HG02973 (cell line): Measurements from ENCODE around the gene DIP2C.

ENCODE experiments used
- ATAC-seq: cut with Tn5 transposase; IDR thresholded peaks from one replicate; pipeline ENCODE4 v1.9.1; 2021; ENCODE audit warnings: moderate library complexity; ENCODE audit not compliant: unreplicated experiment

The DIP2C gene

DNA sequence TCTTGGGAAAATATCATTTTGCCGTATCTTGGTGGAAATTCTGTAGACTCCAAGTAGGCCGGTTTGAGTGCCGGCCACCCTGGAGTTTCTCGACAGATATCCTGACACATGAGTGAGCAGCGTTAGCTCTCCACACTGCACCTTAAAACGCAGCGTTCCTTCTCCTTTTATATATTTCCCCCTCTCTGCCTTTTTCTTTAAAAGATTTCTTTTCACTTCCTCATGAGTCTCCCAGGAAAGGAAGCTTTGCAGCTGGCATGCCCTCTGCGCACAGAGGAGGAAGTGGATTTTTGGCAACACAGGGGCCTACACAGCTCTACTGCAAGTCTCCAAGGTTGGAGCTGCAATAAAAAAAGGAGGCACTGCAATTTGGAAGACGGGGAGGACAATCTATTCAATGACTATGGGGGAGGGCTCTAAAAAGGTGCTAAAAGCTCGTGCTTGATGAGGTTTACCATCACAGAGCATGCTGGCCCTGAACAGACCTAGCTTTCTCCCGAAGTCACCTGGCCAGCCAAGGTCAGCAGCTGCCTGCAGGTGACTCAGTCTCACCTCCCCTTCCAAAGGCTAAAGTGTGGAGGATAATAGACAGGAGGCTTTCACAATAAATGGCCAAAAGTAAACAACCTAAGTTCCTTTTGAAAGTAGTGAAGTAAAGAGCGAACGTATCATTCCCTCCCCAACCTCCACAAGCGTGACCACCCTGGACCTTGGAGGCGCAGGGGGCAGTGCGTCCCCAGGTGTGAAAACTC, 301.4 kb downstream of the DIP2C start:
- ATAC-seq = no peak

DNA sequence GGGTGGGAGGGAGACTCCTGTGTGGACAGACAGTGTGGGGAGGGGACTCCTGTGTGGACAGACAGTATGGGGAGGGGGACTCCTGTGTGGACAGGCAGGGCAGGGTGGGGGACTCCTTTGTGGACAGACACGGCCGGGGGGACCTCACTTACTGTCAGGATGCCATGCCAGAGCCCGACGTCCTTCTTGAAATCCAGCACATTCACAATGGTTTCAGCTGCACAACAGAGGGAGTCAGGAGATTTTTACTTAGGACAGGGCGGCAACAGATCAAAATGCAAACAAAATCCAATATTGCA, 301.9 kb downstream of the DIP2C start:
- ATAC-seq = no peak

DNA sequence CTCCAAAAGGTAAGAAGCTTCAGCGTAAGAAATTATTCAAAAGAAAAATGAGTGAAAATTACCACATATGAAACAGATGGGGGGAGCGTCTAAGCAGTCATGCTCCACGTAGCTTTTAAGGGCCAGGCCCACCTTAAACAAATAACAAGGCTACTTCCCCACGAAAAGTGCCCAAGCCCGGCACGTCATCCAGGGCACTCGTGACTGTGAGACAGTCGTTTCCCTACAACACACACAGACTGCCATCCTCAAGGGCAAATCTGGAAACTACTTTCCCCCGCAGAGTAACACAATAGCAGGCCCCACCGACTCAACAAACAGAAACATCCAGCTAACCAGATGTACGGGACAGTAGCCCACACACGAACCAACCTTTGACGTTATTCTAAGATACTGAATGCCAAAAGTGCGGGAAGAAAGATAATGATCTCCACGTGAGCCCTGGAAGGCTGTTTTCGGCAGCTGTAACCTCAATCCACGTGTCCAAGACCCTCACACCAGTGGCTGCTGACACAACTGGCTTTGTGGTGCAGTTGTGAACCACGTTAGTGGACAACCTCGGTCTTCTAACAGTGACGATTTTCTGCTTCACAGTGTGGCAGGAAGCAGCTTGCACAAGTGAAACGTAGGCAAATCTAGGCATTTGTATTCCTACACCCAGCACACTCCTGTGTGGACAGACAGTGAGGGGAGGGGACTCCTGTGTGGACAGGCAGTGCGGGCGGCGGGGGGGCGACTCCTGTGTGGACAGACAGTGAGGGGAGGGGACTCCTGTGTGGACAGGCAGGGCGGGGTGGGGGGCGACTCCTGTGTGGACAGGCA, 302.5 kb downstream of the DIP2C start:
- no peak for ATAC-seq

DNA sequence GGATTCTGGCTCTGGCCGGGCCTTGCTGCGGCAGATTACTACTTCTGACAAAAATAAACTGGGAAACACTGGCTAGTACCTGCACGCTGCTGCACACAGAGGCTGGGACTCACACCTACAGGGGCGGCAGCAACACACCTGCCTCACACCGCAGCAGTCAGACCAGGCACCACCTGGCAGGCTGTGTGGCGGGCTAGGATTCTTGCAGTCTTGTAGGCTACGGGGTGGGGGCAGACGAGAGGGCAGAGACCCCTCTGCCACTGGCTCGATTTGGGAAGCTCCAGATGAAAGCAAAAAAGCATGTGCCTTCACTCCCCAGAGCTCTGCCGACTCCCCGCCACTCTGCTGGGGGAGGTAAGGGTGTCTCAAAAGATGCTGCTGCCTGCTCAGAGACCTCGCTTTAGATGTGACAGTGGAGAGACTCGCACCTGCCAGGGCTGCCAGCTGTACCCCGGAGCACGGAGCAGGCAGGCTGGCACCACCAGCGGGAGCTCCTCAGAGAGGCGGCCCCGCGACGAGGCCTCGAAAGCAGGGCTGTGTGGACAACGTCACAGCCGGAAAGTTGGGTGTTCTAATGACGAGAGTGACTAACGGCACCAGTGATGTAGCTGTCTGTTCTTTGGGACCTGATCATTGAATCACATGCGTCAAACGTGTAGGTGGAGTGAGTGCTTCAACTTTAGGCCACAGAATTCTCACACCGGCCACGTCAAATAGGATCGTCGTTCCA, 303.7 kb downstream of the DIP2C start:
- no peak for ATAC-seq

DNA sequence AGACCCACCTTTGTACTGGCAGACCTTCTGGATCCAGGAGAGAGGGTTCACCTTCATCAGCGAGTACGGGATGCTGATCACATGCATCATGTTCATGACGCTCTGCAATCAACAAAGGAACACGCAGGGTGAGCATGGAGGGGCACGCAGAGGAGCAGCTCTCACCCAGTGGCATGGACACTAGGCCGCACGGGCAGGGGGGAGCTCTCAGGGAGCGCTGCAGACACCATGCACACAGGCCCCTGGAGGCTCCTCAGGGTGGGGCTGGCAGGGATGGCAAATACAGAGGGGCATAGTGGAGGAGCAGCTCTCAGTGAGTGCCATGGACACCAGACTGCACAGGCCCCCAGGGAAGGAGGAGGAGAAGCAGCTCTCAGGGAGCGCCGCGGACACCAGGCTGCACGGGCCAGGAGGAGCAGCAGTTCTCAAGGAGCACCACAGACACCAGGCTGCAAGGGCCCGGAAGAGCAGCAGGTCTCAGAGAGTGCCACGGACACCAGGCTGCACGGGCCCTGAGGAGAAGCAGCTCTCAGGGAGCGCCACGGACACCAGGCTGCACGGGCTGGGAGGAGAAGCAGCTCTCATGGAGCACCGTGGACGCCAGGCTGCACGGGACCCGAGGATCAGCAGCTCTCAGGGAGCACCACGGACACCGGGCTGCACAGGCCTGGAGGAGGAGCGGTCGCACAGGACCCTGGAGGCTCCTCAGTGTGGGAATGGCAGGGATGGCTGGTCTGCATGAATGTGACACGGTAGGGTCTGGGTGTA, 304.7 kb downstream of the DIP2C start:
- ATAC-seq = no peak

DNA sequence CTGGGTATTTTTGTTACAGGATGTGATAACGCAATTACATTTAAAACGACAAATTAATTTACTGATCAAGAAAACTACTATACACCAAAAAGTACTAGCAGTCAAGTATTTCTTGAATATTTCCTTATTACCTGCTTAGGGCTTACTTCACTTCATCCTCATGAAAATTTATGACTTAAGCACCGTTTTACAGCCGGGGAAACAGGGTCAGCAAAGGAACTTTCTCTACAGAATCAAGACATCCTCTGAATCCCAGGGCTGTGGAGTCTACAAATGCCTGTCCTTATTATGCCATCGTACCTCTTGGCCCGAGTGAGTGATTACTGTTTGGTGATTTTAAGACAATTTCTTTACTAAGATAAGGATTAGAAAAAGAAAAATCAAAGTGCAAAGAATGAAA, 305.9 kb downstream of the DIP2C start:
- no peak for ATAC-seq

DNA sequence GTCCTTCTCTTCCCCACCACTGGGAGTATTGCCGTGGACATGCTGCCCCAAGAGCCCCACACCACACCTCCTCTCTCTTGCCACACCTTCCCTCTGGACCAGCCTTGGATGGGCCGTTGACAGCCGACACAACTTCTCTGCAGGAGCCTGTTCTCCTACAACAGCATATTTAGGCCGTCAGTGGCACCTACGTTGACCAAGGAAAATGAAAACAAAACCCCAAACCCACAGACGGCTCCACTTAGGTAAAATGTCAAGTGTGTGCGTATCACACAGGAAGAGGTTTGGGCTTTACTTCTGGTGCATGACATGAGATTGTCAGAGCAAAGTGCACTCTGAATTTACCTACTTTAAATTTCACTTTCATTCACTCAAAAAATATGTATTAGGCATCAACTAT, 307.7 kb downstream of the DIP2C start:
- no peak for ATAC-seq

DNA sequence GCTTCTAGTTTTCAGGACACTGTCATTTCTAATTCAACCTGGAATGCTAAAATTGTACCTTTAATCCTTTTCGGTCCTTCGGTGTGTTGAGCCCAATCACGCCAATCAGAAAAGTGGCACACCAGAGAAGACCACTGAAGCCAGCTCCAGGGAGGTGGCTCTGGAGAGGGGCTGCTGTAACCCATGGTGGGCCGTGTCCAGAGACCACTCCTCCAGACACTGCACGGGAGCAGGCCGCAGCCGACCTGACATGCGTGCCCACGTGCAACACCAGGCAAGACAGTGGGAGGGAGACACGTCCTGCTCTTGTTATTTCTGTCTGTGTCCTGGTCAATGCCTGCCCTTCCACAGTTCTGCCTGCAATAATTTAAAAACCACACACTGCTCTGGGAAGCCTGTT, 308.1 kb downstream of the DIP2C start:
- ATAC-seq = no peak

DNA sequence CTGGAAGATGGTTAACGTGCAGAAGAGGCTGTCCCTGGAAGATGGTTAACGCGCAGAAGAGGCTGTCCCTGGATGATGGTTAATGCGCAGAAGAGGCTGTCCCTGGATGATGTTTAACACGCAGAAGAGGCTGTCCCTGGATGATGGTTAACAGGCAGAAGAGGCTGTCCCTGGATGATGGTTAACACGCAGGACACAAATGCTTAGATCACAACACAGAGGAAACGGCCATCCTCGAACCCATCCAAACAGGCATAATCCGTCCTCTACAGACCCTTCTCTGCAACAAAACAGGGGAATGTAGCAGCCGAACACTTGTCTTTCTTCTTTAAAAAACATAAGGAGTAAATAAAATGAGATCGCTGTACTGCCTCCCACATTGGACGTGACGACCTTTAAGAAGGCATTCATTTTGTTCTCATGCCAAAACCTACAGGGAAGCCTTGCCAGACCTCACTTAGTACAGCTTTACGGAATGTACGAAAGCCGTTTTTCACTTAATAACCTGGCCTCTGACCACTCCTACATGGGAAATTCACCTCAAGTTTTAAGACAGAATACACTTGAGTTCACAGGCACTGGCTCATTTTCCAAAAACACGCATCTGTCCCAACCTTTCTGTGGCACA, 309.0 kb downstream of the DIP2C start:
- no peak for ATAC-seq

DNA sequence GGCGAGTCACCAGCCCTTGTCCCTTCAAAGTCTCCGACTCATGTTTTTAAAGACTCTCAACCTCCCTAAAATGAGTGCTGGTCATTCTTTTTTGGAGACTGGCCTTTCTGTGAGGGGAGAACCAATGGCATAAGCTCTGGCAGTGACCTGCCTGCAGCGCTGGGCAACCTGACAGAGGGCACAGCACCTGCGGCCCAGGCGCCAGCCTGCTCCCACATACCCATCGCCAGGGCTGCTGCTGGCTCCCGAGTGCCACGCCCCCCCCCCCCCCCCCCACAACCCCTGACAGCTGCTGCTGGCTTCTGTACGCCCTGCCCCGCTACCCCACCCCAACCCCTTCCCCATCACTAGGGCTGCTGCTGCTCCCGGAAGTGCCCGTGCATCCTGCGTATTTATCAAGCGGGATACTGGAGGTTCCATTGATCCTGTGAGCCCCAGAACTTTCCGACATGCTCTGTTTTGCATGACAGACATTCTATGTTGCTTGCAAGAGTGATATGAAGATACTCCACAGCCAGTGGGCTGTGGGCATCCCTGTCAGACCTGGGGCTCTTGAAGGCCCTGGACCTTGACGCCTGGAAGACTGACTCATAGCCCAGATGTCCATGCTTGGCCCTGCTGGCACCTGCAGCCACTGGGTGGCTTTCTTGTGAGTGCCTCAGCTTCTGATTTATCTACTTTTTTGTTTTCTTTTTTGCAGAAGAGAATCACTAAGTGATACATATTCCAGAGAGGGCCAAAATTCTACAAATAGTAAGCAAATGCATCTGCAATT, 310.4 kb downstream of the DIP2C start:
- no peak for ATAC-seq

DNA sequence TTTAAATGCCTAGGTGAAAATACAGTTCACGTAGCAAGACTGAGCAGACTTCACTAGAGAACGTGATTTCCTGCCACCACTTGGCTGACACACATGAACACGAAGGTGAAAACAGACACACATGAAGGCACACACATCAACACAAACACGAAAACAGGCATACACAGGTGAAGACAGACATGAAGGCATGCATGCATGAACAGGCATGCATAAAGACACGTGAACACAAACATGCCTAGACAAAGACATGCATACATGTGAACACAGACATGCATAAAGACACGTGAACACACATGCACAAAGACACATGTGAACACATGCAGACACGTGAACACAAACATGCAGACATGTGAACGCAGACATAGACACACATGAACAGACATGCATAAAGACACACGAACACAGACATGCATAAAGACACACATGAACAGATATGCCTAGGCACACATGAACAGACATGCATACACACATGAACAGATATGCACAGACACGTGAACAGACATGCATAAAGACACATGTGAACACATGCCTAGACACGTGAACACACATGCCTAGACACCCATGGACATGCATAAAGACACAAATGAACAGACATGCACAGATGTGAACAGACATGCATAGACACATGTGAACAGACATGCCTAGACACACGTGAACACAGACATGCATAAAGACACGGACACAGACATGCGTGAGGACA, 311.1 kb downstream of the DIP2C start:
- no peak for ATAC-seq

DNA sequence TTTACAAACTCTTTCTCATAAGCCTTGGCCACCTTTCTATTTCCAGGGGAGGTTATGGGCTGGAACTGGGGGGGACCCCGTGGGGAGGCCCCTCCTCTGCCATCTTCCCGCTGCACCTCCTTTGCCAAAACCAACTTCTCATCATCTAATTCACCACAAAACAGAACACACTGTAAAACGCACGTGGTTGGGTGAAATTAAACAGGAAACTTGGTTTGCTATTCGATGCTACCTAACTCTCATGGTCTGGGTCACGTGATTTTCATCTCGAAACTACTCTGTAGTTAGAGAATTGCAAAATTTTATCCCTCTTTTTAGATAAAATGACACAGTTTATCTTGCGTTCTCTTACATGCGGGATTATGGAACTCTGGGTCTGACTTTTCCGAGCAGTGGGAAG, 312.2 kb downstream of the DIP2C start:
- no peak for ATAC-seq

DNA sequence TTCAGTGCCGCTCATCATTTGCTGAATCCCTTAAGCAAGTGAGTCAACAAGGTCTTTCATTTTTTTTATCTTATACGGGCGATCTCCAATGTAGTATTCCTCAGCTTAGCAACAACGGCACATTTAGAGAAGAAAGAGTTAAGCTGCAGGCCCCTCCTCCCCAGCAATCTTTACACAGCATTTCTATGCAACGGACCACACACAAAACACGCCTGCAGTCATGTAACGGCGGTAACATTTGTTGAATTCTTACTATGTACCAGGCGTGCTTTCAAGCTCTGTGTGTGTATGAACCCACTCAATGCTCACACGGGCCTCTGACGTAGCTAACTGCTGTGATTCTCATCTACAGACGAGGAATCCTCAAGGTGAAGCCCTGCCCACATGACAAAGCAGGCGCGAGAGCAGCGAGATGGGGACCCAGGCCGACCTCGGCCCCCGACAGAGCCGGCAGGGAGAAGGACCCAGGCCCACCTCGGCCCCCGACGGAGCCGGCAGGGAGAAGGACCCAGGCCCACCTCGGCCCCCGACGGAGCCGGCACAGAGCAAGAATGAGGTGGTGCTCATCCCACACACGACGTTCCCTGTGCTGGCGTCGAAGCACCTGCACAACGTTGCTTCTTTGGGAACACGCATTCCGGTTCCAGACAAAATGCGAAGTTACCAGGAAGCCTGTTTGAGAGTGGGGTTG, 313.5 kb downstream of the DIP2C start:
- no peak for ATAC-seq

DNA sequence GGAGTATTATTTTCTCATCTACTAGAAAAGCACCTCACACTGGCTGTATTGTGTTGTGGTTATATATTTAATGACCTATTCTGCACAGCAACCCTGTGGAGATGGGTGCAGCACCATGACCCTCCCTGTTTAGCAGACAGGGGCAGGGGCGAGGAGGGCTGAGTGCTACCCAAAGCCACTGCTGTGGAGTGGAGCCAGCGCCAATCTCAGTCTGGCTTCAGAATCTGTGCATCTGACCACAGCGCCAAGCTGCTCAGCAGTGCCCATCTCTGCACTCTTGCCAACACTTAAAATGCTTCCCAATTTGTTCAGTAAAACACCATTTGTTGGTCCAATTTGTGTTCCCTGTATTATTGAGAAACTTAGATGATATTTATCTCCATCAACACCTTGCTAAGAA, 315.1 kb downstream of the DIP2C start:
- no peak for ATAC-seq

DNA sequence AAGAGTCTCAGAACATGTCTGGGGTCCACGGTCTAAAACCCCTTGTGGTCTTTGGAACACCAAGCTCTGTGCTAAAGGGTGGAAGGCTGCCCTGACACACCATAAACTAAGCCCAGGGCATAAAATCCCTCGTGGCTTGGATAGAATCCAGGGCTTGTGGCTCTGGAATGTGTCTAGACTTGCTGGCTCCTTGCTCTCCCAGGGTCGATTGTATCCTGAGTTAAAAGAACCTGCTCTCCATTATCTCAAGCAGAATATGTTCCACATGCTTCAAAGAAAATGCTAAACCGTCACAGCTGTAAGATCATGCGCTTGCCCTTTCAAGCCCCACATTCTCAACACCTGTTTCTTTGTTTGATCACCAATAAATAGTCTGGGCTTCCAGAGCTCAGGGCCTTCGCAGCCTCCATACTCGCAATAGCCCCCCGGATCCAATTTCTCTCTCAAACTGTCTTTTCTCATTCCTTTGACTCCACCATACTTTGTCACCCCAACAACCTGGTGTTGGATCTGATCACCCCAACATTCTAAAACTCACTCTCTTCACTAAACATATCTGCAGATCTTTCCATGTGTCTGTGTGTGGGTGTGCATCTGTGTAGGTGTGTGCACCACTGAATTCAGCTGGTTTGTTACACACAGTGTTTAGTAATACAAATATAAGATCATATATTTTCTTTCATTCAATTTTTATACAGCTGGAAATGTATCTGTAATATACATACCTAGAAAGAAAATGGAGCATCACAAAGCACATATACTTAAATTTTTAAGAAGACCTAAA, 315.8 kb downstream of the DIP2C start:
- no peak for ATAC-seq

DNA sequence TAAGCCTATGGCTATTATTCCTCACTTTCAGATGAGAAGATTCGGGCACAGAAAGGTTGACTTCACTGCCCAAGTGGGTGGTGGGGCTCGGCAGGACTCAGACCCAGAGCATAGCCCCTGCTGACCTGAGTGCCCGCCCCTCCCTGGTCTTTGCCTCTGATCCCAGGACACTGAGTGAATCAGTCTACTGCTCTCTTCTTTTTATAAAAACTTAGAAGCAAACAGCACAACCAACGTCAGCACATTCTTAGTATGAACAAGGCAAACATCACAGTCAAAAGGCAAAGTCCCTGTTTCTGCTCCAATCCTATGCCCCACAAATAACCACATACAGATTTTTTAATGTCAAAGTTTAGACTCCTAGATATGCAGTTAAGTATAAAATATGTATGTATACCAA, 316.5 kb downstream of the DIP2C start:
- no peak for ATAC-seq

DNA sequence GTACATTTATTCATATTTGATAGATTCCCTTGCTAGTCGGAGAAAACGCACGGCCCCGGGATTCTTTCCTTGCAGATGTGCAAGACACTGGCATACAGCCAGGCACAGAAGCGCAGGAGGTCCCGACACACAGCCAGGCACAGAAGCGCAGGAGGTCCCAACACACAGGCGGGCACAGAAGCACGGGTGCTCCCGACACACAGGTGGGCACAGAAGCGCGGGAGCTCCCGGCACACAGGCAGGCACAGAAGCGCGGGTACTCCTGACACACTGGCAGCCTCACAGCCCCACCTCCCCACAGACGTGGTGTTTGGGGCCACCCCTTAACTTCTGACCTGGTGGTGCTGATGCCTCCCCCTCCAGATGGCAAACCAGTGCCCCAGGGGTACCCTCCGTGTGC, 316.9 kb downstream of the DIP2C start:
- no peak for ATAC-seq

DNA sequence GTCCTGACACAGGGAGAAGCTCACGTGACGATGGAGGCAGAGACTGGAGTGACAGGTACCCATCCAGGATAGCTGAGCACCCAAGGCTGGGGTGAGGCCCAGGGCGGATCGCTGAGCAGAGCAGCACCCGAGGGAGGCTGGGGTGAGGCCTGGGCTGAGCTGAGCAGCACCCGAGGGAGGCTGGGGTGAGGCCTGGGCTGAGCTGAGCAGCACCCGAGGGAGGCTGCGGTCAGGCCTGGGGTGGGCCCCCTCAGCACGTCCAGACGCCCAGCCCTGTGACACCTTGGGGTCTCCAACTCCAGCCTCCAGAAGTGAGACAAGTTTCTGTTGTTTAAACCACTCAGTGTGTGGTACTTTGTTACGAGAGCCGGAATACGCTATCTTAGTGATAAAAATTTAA, 318.0 kb downstream of the DIP2C start:
- no peak for ATAC-seq
